Measurements from ENCODE around the gene XRCC2.

The XRCC2 gene

DNA sequence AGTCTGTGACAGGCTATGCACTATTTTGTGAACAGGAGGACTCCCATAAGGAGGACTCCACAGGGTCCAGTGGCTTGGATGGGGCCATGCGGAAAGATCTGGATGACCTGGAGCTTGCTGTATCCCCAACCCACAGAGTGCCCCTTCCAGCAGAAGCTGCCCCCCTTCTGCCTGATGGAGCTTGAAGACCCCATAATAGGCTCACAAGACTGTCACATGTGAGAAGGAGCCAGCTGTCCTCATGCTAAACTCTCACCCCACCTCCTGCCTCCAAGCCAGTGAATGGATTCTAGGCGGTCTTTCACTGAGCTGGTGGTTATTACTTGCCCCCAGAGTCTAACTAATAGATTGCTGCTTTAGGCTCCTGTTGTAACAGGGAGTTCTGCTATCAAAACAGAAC lies 79.1 kb downstream of the XRCC2 start:
- DNase-seq (ENCODE audit: low read depth), result no peak
- TF ChIP-seq, protein P1, sequence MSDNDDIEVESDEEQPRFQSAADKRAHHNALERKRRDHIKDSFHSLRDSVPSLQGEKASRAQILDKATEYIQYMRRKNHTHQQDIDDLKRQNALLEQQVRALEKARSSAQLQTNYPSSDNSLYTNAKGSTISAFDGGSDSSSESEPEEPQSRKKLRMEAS (IDR thresholded peaks at IDR 0.05; ENCODE audit: low read depth, low read length), result no peak
- TF ChIP-seq POLR2A (IDR thresholded peaks at IDR 0.05; ENCODE audit: extremely low read depth, insufficient read length) (no peak), MYC (IDR thresholded peaks at IDR 0.05; ENCODE audit: low read depth, low read length) (no peak)
- TF ChIP-seq, protein P2, sequence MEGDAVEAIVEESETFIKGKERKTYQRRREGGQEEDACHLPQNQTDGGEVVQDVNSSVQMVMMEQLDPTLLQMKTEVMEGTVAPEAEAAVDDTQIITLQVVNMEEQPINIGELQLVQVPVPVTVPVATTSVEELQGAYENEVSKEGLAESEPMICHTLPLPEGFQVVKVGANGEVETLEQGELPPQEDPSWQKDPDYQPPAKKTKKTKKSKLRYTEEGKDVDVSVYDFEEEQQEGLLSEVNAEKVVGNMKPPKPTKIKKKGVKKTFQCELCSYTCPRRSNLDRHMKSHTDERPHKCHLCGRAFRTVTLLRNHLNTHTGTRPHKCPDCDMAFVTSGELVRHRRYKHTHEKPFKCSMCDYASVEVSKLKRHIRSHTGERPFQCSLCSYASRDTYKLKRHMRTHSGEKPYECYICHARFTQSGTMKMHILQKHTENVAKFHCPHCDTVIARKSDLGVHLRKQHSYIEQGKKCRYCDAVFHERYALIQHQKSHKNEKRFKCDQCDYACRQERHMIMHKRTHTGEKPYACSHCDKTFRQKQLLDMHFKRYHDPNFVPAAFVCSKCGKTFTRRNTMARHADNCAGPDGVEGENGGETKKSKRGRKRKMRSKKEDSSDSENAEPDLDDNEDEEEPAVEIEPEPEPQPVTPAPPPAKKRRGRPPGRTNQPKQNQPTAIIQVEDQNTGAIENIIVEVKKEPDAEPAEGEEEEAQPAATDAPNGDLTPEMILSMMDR (IDR thresholded peaks at IDR 0.05; ENCODE audit: low read depth, low read length), result no peak
- no peak overlapping the region for H3K4me3 ChIP-seq (ENCODE audit: low read depth, low read length)

All from NB4 (cell line).